Calu3 (cell line): ENCODE data around the gene STRIP2. TPM values are rescaled to one million over a fixed set of nuclear protein-coding genes. Genes with fewer than 3 reads are reported as not detected.

Experiments used
- BruUV-seq: library from RNA; stranded (reverse); fragments of 400-500 nt; replicated peaks from 2 replicates; lab custom pipeline; 2021; lab: Mats Ljungman, UMichigan
- CTCF ChIA-PET: fragments of 300-600 bp; sonication (Branson Sonifier 250); formaldehyde crosslinking; loops from one replicate; lab custom pipeline; 2022; ENCODE audit warnings: antibody characterized with exemption; lab: Charles Lee
- DNase-seq: peaks from one replicate; pipeline ENCODE4 v3.0.0; 2022
- H3K27ac Mint-ChIP-seq: one replicate; pipeline ENCODE4 v1.8.0; 2022; ENCODE audit warnings: mixed read lengths; ENCODE audit not compliant: unreplicated experiment
- H3K27me3 Mint-ChIP-seq: one replicate; pipeline ENCODE4 v1.8.0; 2022; ENCODE audit warnings: mixed read lengths; ENCODE audit not compliant: unreplicated experiment
- H3K36me3 Mint-ChIP-seq: one replicate; pipeline ENCODE4 v1.8.0; 2022; ENCODE audit warnings: mild to moderate bottlenecking, moderate library complexity, mixed read lengths; ENCODE audit not compliant: insufficient read depth, unreplicated experiment
- H3K4me1 Mint-ChIP-seq: one replicate; pipeline ENCODE4 v1.8.0; 2022; ENCODE audit warnings: mild to moderate bottlenecking, low read depth, mixed read lengths; ENCODE audit not compliant: unreplicated experiment
- H3K4me3 Mint-ChIP-seq: one replicate; pipeline ENCODE4 v1.8.0; 2022; ENCODE audit warnings: mild to moderate bottlenecking, low read depth, moderate library complexity, mixed read lengths; ENCODE audit not compliant: unreplicated experiment
- H3K9me3 Mint-ChIP-seq: one replicate; pipeline ENCODE4 v1.8.0; 2022; ENCODE audit warnings: low read depth, mixed read lengths; ENCODE audit not compliant: unreplicated experiment
- CTCF ChIP-seq: fragments of 200-600 bp; IDR thresholded peaks from one replicate; pipeline ENCODE4 v1.8.0; 2022; ENCODE audit warnings: antibody characterized with exemption; ENCODE audit not compliant: unreplicated experiment
- intact Hi-C: fragments of 100-400 bp; cut with micrococcal nuclease; formaldehyde crosslinking; loops from one replicate; pipeline ENCODE4 v1.10.0; 2022; ENCODE audit not compliant: unreplicated experiment
- total RNA-seq: library from RNA; stranded (reverse); gene quantifications from 2 replicates; pipeline ENCODE4 v1.2.3, GENCODE V29; 2022

The STRIP2 gene
- total RNA-seq, 1 experiment from 2014 or later, result 10.1 TPM

GRCh38 chr7:129493555-129493954, 59.3 kb downstream of the STRIP2 start:
- CTCF ChIA-PET, result interaction anchor here (0.5 to 1.0 kb wide), 2 partner anchors 142 to 536 kb away, joined by 3 to 5 read pairs; no protein-coding TSS in a partner anchor
- Mint-ChIP-seq H3K27me3 (no peaks in the 10 kb centered on the region), H3K27ac (no peak overlapping the region), H3K9me3 (no peaks in the 10 kb centered on the region), H3K36me3 (no peaks in the 10 kb centered on the region), H3K4me1 (no peaks in the 10 kb centered on the region), H3K4me3 (no peak overlapping the region)
- BruUV-seq, result no TSS peak
- no peak for TF ChIP-seq CTCF
- intact Hi-C loops, result no loop called here
- DNase-seq, result no peak

- BruUV-seq, result no TSS peak
These were observed 59.8 kb downstream of the STRIP2 start for GRCh38 chr7:129494041-129494440.

GRCh38 chr7:129495987-129496386, 61.8 kb downstream of the STRIP2 start:
- H3K27me3 Mint-ChIP-seq, result no peaks in the 10 kb centered on the region
- CTCF ChIA-PET, result no interaction called here
- H3K36me3 Mint-ChIP-seq, result peaks cover 5% of the 10 kb centered on the region

More at GRCh38 chr7:129494041-129494440, 59.8 kb downstream of the STRIP2 start:
- Mint-ChIP-seq H3K4me1 (no peaks in the 10 kb centered on the region), H3K36me3 (no peaks in the 10 kb centered on the region), H3K4me3 (no peak overlapping the region), H3K27me3 (no peaks in the 10 kb centered on the region), H3K9me3 (no peaks in the 10 kb centered on the region), H3K27ac (no peak overlapping the region)
- no peak for TF ChIP-seq CTCF
- DNase-seq, result no peak
- CTCF ChIA-PET, result interaction anchor here (0.5 to 1.0 kb wide), 2 partner anchors 141 to 536 kb away, joined by 3 to 5 read pairs; no protein-coding TSS in a partner anchor
- intact Hi-C loops, result no loop called here

GRCh38 chr7:129496653-129497052, 62.4 kb downstream of the STRIP2 start:
- DNase-seq, result no peak
- Mint-ChIP-seq H3K27me3 (no peaks in the 10 kb centered on the region), H3K4me1 (no peaks in the 10 kb centered on the region), H3K27ac (no peak overlapping the region), H3K9me3 (no peaks in the 10 kb centered on the region), H3K4me3 (no peak overlapping the region), H3K36me3 (peaks cover 5% of the 10 kb centered on the region)
- TF ChIP-seq CTCF, result no peak
- CTCF ChIA-PET, result interaction anchor here (0.6 kb wide), 1 partner anchor 534 kb away, joined by 4 read pairs; no protein-coding TSS in a partner anchor
- BruUV-seq, result no TSS peak
- intact Hi-C loops, result no loop called here

More at GRCh38 chr7:129495987-129496386, 61.8 kb downstream of the STRIP2 start:
- Mint-ChIP-seq H3K4me1 (no peaks in the 10 kb centered on the region), H3K27ac (no peak overlapping the region), H3K9me3 (no peaks in the 10 kb centered on the region), H3K4me3 (no peak overlapping the region)
- no peak for TF ChIP-seq CTCF
- no TSS peak for BruUV-seq
- intact Hi-C loops, result no loop called here
- no peak for DNase-seq
